Metanephros (tissue), 2 donors: ENCODE measurements around the gene FAM117B. TPM values are rescaled to one million over a fixed set of nuclear protein-coding genes. Genes with fewer than 3 reads are reported as not detected.

Experiments used
- small RNA-seq: library from RNA; depleted of rRNA; stranded (forward); fragments of <200 nt; gene quantifications from one replicate; pipeline ENCODE3, GENCODE V24; 2014; ENCODE audit warnings: low replicate concordance
- total RNA-seq: library from RNA; depleted of rRNA; stranded (reverse); fragments of >200 nt; gene quantifications from one replicate; pipeline ENCODE4 v1.2.3, GENCODE V29; 2014

Gene FAM117B
- total RNA-seq = 23.0 TPM

DNA sequence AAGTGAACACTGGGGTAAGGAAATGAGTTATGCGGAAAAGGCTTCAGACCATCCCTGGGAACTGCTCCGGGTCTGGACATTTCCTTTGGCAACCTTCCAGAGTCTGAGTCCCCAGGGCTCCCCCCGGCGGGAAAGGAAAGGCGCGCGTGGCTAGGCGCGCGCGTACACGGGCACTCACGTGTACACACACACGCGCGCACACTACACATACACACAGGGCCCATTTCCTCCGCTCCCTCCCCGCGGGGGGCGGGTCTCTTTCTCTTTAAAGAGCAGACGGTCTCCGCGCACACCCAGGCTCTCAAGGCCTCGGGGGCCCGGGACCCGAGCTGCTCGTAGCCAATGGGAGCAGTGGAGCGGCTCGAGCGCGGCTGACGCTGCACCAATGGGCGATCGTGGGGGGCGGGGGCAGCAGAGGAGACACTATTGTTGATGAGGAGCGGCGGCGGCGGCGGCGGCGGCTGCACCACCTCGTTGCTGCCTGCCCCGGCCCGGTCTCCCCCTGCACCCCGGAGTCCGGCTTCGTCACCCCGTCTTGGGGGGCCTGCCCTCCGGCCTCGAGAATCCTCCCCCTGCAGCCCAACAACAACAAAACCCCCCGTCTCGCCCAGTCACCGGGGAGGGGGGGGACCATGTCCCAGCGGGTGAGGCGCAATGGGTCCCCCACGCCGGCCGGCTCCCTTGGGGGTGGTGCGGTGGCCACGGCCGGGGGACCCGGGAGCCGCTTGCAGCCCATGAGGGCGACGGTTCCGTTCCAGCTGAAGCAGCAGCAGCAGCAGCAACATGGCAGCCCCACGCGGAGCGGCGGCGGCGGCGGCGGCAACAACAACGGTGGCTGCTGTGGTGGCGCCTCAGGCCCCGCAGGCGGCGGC, at the start of gene FAM117B:
TSS of gene FAM117B (plus strand) at position 414 of the 872 bp plus-strand sequence. CDS start at position 633, 219 bp downstream.

Small RNAs within 50 kb of the gene (small RNA-seq; reads per million reads assigned to genes)
- not detected for gene MTND4LP17

Other genes starting within 250 kb of the FAM117B start
- 20.7 TPM for gene ICA1L, start 236.8 kb downstream of the FAM117B start, total RNA-seq